Uterus (tissue), 2 donors: ENCODE results near the gene UGT1A10.

ENCODE experiments used
- POLR2A ChIP-seq, 2 donors: fragments of 450-650 bp; IDR thresholded peaks; one replicate each; pipeline ENCODE4 v1.6.1; 2016; ENCODE audit warnings: antibody characterized with exemption in 2 of 2, mild to moderate bottlenecking in 1 of 2, moderate library complexity in 1 of 2
- TF ChIP-seq, protein P1 (sequence below), 4 experiments: fragments of 200-600 bp in 2 of 4; fragments of 450-650 bp in 2 of 4; sonication (generic) in 2 of 4; IDR thresholded peaks; one replicate each; pipeline ENCODE4 v1.5.1; 2016 to 2019; ENCODE audit warnings: antibody characterized with exemption in 4 of 4, mild to moderate bottlenecking in 2 of 4, moderate library complexity in 1 of 4

GRCh38 chr2:233772583-233772982 is 136.3 kb downstream of the UGT1A10 start:
- TF ChIP-seq, protein P1, sequence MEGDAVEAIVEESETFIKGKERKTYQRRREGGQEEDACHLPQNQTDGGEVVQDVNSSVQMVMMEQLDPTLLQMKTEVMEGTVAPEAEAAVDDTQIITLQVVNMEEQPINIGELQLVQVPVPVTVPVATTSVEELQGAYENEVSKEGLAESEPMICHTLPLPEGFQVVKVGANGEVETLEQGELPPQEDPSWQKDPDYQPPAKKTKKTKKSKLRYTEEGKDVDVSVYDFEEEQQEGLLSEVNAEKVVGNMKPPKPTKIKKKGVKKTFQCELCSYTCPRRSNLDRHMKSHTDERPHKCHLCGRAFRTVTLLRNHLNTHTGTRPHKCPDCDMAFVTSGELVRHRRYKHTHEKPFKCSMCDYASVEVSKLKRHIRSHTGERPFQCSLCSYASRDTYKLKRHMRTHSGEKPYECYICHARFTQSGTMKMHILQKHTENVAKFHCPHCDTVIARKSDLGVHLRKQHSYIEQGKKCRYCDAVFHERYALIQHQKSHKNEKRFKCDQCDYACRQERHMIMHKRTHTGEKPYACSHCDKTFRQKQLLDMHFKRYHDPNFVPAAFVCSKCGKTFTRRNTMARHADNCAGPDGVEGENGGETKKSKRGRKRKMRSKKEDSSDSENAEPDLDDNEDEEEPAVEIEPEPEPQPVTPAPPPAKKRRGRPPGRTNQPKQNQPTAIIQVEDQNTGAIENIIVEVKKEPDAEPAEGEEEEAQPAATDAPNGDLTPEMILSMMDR (IDR thresholded peaks at IDR 0.05) = no peak
- no peak for TF ChIP-seq POLR2A (IDR thresholded peaks at IDR 0.05)
